WERI-Rb-1 (cell line): ENCODE measurements around the gene PDCD6IP.

Source experiments
- DNase-seq: peaks from one replicate; pipeline ENCODE4 v3.0.0-alpha.2; 2020
- H3K27ac ChIP-seq: fragments of 250-450 bp; sonication (Bioruptor Pico); 2 replicates; pipeline ENCODE4 v1.5.1; 2020; ENCODE audit warnings: mild to moderate bottlenecking, moderate library complexity
- H3K27me3 ChIP-seq: fragments of 250-450 bp; sonication (Bioruptor Pico); 2 replicates; pipeline ENCODE4 v1.5.1; 2021; ENCODE audit warnings: mild to moderate bottlenecking, low read depth, moderate library complexity; ENCODE audit not compliant: insufficient read depth, severe bottlenecking
- H3K36me3 ChIP-seq: fragments of 250-450 bp; sonication (Bioruptor Pico); 2 replicates; pipeline ENCODE4 v1.5.1; 2020; ENCODE audit warnings: mild to moderate bottlenecking, moderate library complexity
- H3K4me3 ChIP-seq: 2 replicates; pipeline ENCODE4 v1.5.1; 2011; ENCODE audit warnings: low read depth, mild to moderate bottlenecking, control low read depth, low read length
- H3K9me3 ChIP-seq: fragments of 250-450 bp; sonication (Bioruptor Pico); 2 replicates; pipeline ENCODE4 v1.5.1; 2021; ENCODE audit warnings: mild to moderate bottlenecking, moderate library complexity; ENCODE audit not compliant: severe bottlenecking
- TF ChIP-seq, protein P1 (sequence below): IDR thresholded peaks from 2 replicates; pipeline ENCODE4 v1.5.1; 2011; ENCODE audit warnings: low read depth, mild to moderate bottlenecking, control low read depth, inconsistent platforms, low read length

PDCD6IP gene

DNA sequence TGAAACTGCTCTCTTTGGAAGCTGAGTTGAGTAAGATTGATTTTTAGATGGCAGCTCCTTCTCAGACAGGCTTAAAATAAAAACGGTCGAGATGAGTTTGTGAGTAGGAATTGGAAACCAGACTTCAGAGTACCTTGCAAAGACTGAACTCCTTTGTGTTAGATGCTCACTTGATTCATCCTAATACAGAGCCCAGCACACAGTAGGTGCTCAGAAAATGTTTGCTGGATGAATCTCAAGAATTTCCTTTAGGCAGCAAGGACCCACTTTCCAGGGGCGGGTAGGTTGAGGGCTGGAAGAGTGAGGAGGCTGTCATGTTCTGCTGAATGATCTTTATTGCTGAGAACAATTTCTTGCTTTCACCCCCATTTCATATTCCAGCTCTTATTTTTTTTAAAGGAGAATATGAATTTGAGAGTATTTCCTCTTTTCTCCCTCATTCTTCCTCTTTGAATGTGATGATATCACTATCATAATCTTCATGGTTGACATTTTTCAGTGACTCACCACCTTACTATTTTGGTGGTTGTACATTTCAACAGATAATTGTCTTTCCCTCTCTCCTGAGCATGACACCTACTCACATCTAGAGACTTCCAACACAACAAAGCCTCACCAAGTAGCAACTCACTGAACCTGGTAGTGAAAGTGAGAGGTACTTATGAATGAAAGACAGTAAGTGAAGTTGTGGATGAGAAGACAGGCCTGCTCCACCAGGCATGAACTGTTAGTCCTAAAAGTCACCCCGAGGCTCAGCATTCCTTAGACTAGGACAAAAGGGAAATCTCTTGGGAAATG is 113.3 kb downstream of the PDCD6IP start:
- Histone ChIP-seq H3K36me3 (no peaks in the 10 kb centered on the region), H3K4me3 (no peak overlapping the region), H3K27me3 (no peaks in the 10 kb centered on the region), H3K9me3 (no peaks in the 10 kb centered on the region), H3K27ac (no peak overlapping the region)
- TF ChIP-seq, protein P1, sequence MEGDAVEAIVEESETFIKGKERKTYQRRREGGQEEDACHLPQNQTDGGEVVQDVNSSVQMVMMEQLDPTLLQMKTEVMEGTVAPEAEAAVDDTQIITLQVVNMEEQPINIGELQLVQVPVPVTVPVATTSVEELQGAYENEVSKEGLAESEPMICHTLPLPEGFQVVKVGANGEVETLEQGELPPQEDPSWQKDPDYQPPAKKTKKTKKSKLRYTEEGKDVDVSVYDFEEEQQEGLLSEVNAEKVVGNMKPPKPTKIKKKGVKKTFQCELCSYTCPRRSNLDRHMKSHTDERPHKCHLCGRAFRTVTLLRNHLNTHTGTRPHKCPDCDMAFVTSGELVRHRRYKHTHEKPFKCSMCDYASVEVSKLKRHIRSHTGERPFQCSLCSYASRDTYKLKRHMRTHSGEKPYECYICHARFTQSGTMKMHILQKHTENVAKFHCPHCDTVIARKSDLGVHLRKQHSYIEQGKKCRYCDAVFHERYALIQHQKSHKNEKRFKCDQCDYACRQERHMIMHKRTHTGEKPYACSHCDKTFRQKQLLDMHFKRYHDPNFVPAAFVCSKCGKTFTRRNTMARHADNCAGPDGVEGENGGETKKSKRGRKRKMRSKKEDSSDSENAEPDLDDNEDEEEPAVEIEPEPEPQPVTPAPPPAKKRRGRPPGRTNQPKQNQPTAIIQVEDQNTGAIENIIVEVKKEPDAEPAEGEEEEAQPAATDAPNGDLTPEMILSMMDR: no peak
- no peak for DNase-seq

DNA sequence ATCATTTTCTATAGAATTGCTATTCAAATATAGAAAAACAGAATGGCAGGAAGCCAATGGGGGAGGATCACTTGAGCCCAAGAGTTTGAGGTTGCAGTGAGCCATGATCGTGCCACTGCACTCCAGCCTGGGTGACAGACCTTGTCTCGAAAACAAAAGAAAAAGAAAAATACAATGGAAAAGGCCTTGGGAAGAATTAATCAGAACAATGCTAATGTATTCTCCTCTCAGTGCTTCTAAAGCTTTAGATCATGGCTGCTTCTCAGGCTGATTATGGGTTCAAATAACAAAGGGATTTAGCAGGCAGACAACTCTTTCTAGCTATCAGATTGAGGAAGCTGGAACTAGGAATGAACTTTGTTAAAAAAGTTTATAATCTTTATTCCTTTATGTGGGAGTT is 115.8 kb downstream of the PDCD6IP start:
- TF ChIP-seq, protein P1: no peak
- H3K4me3 ChIP-seq: no peak overlapping the region
- H3K9me3 ChIP-seq: no peaks in the 10 kb centered on the region
- H3K36me3 ChIP-seq: no peaks in the 10 kb centered on the region
- no peaks in the 10 kb centered on the region for H3K27me3 ChIP-seq
- H3K27ac ChIP-seq: no peak overlapping the region
- DNase-seq: no peak

DNA sequence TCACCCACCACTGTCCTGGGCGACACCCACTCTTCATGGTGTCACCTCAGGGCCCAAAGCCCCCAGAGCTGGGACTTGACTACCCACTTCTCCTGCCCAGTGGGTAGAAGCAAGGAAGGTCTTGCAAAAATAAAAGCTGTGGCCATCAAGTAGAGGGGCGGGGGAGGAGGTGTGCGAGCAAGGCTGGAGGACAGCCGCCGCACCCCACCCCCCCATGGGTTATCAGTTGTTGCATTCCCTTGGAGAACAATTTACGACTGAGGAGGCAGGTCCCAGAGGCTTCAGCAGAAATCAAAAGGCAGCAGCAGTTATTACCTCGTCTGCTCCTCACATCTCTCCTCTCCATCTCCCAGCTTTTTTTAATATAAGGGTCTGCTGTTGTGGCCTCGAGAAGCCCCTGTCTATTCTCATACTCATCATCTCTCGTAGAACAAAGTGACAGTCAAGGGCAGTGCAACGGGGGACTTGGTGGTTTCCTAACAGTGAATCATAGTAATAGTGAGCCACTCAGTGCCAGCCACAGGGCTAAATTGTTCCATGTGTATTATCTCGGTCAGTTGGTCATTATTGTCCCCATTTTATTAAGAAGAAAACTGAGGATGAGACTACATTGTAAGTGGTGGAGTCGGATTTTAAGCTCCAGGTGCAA is 116.4 kb downstream of the PDCD6IP start:
- H3K4me3 ChIP-seq: no peak overlapping the region
- no peaks in the 10 kb centered on the region for H3K27me3 ChIP-seq
- TF ChIP-seq, protein P1: no peak
- no peaks in the 10 kb centered on the region for H3K36me3 ChIP-seq
- H3K27ac ChIP-seq: no peak overlapping the region
- no peak for DNase-seq
- H3K9me3 ChIP-seq: no peaks in the 10 kb centered on the region

DNA sequence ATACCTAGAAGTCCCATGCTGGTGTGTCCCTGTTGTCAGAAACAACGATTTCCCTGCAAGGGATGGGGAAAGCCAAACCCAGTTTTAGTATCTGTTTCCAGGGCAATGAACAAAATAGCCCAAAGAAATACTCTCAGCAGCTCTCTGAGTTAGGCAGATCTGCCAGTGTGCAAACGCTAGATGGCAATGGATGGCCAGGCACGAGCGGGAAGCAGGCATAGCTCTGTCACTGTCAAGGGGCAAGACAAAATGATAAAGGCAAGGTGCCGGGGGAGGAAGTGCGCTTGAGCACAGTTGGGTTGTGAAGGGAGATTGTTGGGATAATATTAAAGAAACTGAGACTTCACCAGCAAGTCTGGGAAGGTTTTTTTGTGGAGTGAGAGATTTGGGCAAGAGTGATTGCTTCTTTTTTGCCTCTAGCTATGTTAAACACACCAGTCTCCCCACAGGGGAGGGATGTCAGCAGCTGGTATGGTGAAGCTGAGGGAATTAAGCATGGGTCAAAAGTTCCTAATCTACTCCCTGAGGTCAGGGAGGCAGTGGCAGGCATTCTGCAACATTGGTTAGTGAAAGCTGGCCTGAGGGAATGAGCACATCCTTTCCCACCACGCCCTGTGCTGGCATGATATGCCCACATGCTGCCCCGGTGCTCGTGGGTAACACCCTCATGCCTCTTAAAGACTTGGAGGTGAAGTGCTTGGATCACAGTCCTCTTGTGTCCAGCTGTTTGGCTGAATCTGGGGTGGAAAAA is 117.5 kb downstream of the PDCD6IP start:
- Histone ChIP-seq H3K36me3 (no peaks in the 10 kb centered on the region), H3K27me3 (no peaks in the 10 kb centered on the region), H3K27ac (no peak overlapping the region), H3K9me3 (no peaks in the 10 kb centered on the region), H3K4me3 (no peak overlapping the region)
- TF ChIP-seq, protein P1: peak; percentile 66
- DNase-seq: peak; percentile 71

DNA sequence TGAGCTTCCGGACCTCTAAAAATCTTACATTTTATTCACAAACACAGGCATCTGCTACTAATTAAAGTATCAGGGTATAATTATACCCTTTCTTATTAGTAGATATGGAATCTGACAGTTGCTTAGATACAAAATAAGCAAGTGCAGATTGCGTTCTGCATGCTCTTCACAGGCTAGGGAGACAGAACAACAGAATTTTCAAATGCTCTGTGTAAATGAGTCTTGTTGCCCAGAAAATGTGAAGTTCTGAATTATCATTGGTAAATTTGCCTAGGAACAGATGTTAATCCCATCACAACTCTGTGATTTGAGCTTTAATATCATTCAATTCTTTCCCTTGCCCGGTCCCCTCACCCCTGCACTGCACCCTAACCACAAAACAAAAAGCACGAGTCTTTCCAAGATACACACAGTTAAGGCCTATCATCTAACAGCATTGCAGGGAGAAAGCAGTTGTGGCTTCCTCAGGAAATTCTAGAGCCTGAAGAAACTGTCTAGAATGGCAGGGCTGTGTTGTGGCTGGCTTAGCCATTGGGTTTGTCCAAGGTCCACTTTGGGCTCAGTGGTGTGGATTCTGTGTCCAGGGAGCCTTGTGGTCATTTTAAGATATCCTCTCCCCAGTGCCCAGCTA is 119.8 kb downstream of the PDCD6IP start:
- Histone ChIP-seq H3K27me3 (no peaks in the 10 kb centered on the region), H3K27ac (no peak overlapping the region), H3K36me3 (no peaks in the 10 kb centered on the region), H3K9me3 (no peaks in the 10 kb centered on the region), H3K4me3 (no peak overlapping the region)
- DNase-seq: no peak
- TF ChIP-seq, protein P1: no peak
